Myocyte (in vitro differentiated cells): Measurements from ENCODE around the gene ELK3. TPM values are rescaled to one million over a fixed set of nuclear protein-coding genes. Genes with fewer than 3 reads are reported as not detected.

Source experiments
- DNase-seq: peaks from one replicate; pipeline ENCODE4 v3.0.0-alpha.2; 2012; ENCODE audit warnings: low read depth
- polyA plus RNA-seq: library from polyadenylated mRNA; unstranded; fragments of >200 nt; gene quantifications from one replicate; pipeline ENCODE4 v1.2.1, GENCODE V29; 2012; ENCODE audit warnings: missing spikeins
- total RNA-seq: library from RNA; depleted of rRNA; stranded (reverse); fragments of >200 nt; gene quantifications from 2 replicates; pipeline ENCODE4 v1.2.3, GENCODE V29; 2014

ELK3 gene
- total RNA-seq, result 22.5 and 22.7 TPM in 2 replicates
- polyA plus RNA-seq, result 19.0 TPM

DNA sequence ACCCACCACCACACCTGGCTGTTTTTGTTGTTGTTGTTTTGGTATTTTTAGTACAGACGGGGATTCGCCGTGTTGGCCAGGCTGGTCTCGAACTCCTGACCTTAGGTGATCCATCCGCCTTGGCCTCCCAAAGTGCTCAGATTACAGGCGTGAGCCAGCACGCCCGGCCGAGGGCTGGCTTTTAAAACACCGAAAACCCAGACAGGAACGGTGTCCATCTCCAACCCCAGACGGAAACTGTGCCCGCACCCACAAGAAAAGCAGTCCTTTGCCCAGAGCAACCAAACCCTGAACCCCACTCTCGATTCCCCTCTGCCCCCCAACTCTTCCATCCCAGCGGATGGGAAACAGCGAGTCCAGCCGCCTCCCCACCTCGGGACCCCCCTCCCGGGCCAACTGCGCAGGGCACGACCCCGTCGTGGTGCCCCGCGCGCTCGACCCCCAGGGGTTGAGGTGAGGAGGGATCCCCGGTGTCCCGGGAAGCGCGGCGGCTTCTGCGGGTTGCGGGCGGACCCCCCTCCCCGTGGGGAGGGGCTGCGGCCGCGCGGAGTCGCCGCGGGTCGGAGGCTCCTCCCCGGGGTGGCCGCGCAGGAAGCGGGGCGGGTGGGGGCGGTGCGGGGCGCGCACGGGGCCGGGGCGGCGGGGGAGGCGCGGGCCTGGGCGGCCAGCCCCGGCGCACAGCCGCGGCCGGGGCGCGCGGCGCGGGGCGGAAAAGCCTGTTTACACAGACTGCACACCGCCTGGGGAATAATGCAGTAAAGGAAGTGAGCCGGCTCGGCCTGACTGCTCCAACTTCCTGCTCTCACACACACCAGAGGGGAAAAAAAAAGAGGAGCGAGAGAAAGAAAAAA lies at the start of gene ELK3:
Gene ELK3, plus strand, starts transcription at position 651 of the 851 bp plus-strand sequence.
- peak; percentile 62 for DNase-seq

DNA sequence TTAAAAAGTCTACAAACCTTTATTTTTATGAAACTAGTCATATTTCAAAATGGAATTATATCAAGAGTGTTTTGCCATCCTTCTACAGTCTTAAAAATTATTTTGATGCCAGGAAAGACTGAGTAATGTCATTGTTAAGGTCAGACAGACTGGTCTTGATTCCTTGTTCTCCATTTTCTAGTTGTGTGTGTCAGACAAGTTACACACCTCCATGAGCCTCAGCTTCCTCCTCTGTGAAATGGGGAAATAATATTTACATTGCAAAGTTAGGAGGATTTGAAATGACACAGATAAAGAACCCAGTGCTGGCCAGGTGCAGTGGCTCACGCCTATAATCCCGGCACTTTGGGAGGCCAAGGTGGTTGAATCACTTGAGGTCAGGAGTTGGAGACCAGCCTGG lies 47.4 kb upstream of the ELK3 start:
- DNase-seq, result no peak

- no peak for DNase-seq
These were observed 43.7 kb upstream of the ELK3 start for GRCh38 chr12:96150442-96150841.

DNA sequence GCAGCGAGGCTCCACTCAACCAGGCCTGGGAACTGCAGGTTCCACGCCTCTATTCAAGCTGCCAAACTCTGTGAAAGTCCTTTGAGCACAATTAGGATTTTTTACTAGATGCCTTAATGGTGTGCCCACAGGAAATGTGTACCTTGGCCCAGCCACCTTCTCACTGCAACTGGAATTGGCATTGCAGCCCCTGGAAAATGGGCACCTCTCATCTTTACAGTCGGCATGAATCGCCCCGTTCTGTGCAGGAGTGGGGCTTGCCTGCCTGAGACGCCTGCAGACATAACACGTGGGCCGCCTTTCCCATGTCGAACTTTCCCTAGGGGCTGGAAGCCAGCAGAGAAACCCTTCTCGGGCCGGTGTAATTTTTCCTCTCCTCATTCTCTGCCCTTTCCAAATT lies 42.0 kb upstream of the ELK3 start:
- no peak for DNase-seq

DNA sequence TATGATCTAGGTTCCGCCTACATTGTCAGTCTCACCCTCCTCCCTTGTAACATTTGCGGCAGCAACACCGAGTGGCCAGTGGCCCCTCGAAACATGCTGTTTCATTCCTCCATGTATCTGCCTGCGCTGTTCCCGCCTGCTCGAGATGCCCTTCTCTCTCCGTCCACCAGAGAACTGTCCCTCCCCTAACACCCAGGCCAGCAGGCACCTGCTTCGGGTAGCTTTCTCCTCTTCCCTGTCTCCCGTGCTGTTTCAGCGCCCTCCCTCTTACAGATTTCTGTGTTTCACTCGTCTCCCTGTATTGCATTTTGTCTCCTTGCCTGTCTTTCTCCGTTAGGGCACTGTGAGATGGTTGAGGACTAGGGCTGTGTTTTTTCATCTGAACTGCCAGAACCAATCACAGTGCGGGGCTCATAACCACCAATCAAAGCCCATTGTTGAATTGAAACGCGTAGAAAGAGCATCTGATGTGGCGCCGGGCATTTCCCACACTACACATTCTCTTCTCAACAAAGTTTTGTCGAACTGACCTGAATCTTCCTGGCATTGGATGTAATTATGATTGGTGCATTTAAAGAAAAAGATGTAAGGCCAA lies 40.9 kb upstream of the ELK3 start:
- DNase-seq, result no peak

- no peak for DNase-seq
These were observed 39.0 kb upstream of the ELK3 start for GRCh38 chr12:96155181-96155580.

GRCh38 chr12:96155781-96156180 lies 38.4 kb upstream of the ELK3 start:
- DNase-seq, result no peak

- no peak for DNase-seq
These were observed 38.0 kb upstream of the ELK3 start for GRCh38 chr12:96156211-96156610.

- DNase-seq, result no peak
These were observed 36.7 kb upstream of the ELK3 start for GRCh38 chr12:96157427-96157826.

DNA sequence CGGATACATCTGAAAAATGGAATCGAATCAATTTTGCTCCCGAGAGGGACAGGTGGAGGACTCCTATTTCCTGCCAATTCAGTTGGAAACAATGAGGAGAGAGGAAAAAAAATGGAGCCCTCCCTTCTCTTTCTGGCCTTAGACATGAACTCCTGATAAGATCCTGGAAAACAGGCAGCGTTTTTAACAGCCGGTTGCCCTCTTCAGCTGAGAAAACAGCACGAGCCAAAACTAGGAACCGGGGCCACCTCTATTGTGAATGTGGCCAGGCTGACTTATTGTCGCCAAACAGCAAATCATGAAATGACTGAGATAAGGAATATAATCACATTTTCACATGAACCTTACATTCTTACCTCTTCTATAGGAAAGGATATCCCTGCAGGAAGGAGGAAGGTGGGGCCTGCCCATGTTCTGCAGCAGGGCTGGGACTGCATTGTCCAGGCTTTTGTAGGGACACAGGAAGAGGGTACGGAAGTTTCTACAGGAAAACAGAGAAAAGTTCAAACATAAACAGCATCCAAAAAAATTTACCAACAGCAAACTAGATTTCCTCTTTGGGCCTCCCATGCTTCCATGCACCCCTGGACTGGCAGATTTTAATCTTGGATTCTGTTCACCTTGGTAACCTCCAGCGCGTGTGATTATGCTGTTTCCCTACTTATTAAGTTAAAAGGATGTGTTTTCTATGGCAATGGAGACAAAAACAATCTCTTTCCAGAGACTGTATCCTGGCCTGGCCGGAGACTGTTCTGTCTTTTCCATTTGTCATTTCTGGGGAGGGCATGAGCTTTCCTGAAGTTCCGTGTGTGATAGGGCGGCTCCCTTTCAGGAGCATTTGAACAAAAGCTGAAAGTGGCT lies 29.0 kb upstream of the ELK3 start:
- DNase-seq, result no peak

DNA sequence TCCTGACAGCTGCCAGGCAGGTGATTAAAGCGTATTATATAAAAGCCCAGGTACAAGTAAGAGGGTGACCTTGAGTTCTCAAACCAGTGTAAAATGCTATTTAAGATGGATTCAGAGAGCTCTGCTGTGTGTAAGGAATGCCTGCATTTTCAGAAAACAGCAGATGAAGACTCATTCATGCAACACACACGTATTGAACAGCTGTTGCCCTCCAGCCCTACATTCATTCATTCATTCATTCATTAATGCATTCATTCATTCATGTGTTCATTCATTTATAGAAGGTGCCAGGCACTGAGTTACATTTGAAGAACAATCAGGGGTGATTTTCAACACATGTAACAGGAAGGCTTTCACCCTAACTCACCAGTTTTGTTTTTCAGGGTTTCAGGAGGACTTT lies 27.4 kb upstream of the ELK3 start:
- no peak for DNase-seq

DNA sequence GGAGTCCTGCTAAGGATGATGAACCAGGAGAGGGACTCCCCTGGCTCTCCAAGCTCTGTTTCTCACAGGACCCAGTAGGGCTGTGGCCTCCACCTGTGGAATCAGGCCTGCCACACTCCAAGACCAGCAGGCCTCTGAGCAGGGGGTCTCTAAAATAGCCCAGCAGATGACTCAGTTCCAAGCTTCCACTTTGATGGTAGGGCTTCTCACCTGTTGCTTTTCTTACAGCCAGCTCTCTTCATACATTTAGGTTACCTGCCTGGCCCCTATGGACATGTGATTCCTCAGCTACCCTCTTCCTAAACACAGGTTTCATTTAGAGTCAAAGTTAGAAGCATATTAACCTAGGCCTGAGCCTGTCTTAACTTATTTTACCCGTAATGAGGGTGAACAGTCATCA lies 26.7 kb upstream of the ELK3 start:
- no peak for DNase-seq

DNA sequence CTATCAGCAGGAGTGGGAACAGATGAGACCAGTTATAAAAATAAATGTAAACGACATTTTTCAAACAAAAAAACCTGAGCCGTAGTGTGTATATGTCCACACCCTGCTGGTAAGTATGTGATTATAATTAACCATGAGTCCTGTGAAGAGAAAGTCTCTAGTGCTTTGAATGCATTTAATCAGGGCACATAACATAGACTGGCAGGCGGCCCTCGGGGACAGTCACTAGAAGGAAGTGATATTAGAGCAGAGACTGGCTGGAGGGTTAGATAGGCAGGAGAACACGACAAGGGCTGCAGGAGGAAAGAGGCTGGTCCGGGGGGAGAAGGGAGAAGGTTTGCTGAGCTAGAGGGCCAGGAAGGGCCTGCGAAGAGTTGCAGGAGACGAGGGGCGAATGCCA lies 23.8 kb upstream of the ELK3 start:
- no peak for DNase-seq

DNA sequence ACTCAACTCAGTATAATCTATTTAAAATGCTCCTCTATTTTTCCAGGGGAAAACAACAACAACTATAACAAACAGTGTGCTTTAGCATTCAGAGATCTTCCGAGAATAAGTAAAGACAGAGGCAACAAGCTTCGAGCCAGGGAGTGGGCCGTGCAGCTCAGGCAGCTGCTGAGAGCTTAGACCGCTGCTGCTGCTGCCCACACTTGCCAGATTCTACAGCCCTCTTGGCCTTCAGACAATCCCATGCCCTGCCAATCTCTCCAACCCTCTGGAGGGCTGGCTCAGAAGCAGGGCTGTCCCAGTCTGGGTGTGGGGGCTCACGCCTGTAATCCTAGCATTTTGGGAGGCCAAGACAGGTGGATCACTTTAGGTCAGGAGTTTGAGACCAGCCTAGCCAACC lies 23.4 kb upstream of the ELK3 start:
- DNase-seq, result no peak

GRCh38 chr12:96171905-96172304 lies 22.3 kb upstream of the ELK3 start:
- no peak for DNase-seq

GRCh38 chr12:96172981-96173380 lies 21.2 kb upstream of the ELK3 start:
- no peak for DNase-seq

DNA sequence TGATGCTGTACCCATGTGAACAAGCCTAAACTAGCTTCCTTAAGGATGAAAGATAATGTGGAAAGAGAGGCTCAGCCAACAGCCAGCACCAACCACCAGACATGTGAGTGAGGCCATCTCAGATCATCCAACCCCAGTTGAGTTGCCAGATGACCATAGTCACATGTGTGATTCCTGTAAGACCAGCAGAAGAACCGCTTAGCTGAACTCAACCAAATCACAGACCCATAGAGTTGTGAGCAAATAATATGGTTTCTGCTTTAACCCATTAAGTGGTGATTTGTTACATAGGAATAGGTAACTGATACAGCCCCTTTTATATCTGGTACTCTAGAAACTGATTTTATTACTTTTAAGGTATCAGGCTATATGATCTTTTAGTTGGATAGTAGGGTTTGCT lies 17.6 kb upstream of the ELK3 start:
- no peak for DNase-seq

DNA sequence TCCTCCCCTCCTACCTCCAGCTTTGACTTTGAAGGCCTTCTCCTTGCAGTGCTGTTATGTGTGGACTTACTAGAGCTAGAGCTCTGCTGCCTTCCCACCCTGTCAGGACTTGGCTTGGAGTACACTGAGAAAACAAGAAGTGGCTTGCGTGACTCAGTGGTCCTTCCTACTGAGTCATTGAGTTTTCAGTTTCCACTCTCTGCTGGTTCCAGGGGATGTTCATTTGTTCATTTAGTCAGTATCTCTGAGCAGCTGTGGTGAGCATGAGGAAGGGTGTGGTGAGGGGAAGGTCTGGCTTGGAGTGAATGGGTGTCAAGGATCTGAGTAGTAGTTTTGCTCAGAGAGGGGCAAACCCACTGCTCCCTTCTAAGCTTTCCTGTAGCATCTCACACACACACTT lies 17.2 kb upstream of the ELK3 start:
- DNase-seq, result no peak

DNA sequence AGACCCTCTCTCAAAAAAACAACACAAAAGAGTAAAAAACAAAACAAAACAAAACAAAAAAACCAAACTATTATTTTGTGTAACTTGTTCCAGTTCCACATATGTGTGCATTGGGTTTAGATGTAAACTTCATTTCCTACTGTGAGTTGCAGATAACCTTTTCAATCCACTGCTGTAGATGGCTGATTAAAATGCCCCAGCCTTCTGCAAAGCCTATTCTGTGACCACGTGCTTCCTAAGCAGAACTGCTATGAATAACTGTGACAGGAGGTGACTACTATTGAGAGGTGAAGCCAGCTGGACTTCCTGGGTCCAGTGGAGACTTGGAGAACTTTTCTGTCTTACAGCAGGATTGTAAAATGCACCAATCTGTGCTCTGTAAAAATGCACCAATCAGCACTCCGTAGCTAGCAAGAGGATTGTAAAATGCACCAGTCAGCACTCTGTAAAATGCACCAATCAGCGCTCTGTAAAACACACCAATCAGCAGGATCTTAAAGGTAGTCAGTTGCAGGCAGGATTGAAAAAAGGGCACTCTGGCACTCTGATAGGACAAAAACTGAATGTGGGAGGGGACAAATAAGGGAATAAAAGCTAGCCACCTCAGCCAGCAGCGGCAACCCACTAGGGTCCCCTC lies 10.3 kb upstream of the ELK3 start:
- no peak for DNase-seq

- DNase-seq, result no peak
These were observed 8.3 kb upstream of the ELK3 start for GRCh38 chr12:96185914-96186313.

GRCh38 chr12:96186607-96187301 lies 7.4 kb upstream of the ELK3 start:
- no peak for DNase-seq
